ENCODE data around the gene SPTB.

SPTB gene

GRCh38 chr14:64816221-64816783 is 63.4 kb downstream of the SPTB start:
- DNase-seq: no peak
- no peaks in the 10 kb centered on the region for H3K36me3 ChIP-seq (replicated peaks; ENCODE audit: insufficient read depth, low read length)
- TF ChIP-seq CTCF (IDR thresholded peaks at IDR 0.05; ENCODE audit: low read length) (no peak), EZH2 (optimal IDR thresholded peaks at IDR 0.05; ENCODE audit: low read depth, low read length) (no peak), EZH2phosphoT487 (IDR thresholded peaks at IDR 0.05; ENCODE audit: low read length) (no peak)
- H3K4me2 ChIP-seq (ENCODE audit: low read depth, low read length): no peak overlapping the region
- no peak overlapping the region for H3K4me3 ChIP-seq (ENCODE audit: low read length)
- no peaks in the 10 kb centered on the region for H3K9me2 ChIP-seq (replicated peaks; ENCODE audit: insufficient read depth, low read length)
- H2AFZ ChIP-seq (ENCODE audit: low read length): no peak overlapping the region
- H3K27ac ChIP-seq (ENCODE audit: low read length): no peak overlapping the region
- H3K4me1 ChIP-seq (ENCODE audit: low read length): peaks cover 8% of the 10 kb centered on the region
- no peak overlapping the region for H3K9ac ChIP-seq (ENCODE audit: low read length)
- H3F3A ChIP-seq (ENCODE audit: insufficient read depth, low read length): no peaks in the 10 kb centered on the region
- H3K9me3 ChIP-seq (replicated peaks; ENCODE audit: insufficient read depth, low read length): no peaks in the 10 kb centered on the region
- no peaks in the 10 kb centered on the region for H4K20me1 ChIP-seq (ENCODE audit: insufficient read depth, low read length)
- no peaks in the 10 kb centered on the region for H3K27me3 ChIP-seq (replicated peaks; ENCODE audit: insufficient read depth, low read length)
- H3K79me2 ChIP-seq (ENCODE audit: low read length): no peaks in the 10 kb centered on the region

- Histone ChIP-seq H3K9ac (ENCODE audit: low read length) (no peak overlapping the region), H3K4me3 (ENCODE audit: low read length) (no peak overlapping the region), H3K9me2 (replicated peaks; ENCODE audit: insufficient read depth, low read length) (no peaks in the 10 kb centered on the region), H3K4me2 (ENCODE audit: low read depth, low read length) (no peak overlapping the region), H3K27me3 (replicated peaks; ENCODE audit: insufficient read depth, low read length) (no peaks in the 10 kb centered on the region), H3K36me3 (replicated peaks; ENCODE audit: insufficient read depth, low read length) (no peaks in the 10 kb centered on the region), H3K79me2 (ENCODE audit: low read length) (no peaks in the 10 kb centered on the region), H4K20me1 (ENCODE audit: insufficient read depth, low read length) (no peaks in the 10 kb centered on the region), H2AFZ (ENCODE audit: low read length) (no peak overlapping the region), H3F3A (ENCODE audit: insufficient read depth, low read length) (no peaks in the 10 kb centered on the region), H3K4me1 (ENCODE audit: low read length) (peaks cover 8% of the 10 kb centered on the region), H3K9me3 (replicated peaks; ENCODE audit: insufficient read depth, low read length) (no peaks in the 10 kb centered on the region), H3K27ac (ENCODE audit: low read length) (no peak overlapping the region)
- no peak for DNase-seq
- TF ChIP-seq EZH2phosphoT487 (IDR thresholded peaks at IDR 0.05; ENCODE audit: low read length) (no peak), EZH2 (optimal IDR thresholded peaks at IDR 0.05; ENCODE audit: low read depth, low read length) (no peak), CTCF (IDR thresholded peaks at IDR 0.05; ENCODE audit: low read length) (no peak)
Observed at GRCh38 chr14:64815257-64815656, 64.5 kb downstream of the SPTB start.

DNA sequence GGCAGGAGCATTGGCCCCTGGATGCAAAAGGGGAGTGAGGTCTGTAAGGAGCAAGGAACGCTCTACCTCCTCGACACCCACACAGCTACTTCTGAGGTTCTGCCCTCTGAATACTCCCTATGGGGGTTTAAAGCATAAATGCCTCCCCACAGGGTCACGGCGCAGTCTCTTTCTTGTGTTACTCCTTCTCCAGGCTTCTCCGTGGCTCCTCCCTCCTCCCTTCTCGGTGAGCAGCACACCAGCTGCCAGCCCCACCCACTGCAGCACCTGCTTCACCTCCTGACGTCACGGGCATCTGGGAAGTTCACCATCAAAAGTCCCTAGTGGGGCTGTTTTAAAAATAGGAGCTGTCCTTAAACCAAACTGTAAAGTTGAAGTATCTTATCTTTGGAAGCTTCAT is 67.3 kb downstream of the SPTB start:
- peak overlapping the region; percentile 53; the same call in 1 of the 2 replicates for H3K27ac ChIP-seq (ENCODE audit: low read length)
- H3K9me2 ChIP-seq (replicated peaks; ENCODE audit: insufficient read depth, low read length): no peaks in the 10 kb centered on the region
- no peaks in the 10 kb centered on the region for H4K20me1 ChIP-seq (ENCODE audit: insufficient read depth, low read length)
- H3K9me3 ChIP-seq (replicated peaks; ENCODE audit: insufficient read depth, low read length): no peaks in the 10 kb centered on the region
- peak overlapping the region; percentile 73; the same call in 1 of the 2 replicates for H3K4me2 ChIP-seq (ENCODE audit: low read depth, low read length)
- no peaks in the 10 kb centered on the region for H3K36me3 ChIP-seq (replicated peaks; ENCODE audit: insufficient read depth, low read length)
- H3K79me2 ChIP-seq (ENCODE audit: low read length): no peaks in the 10 kb centered on the region
- H3F3A ChIP-seq (ENCODE audit: insufficient read depth, low read length): no peaks in the 10 kb centered on the region
- peak overlapping the region; percentile 34; the same call in 1 of the 2 replicates for H3K4me3 ChIP-seq (ENCODE audit: low read length)
- H3K27me3 ChIP-seq (replicated peaks; ENCODE audit: insufficient read depth, low read length): no peaks in the 10 kb centered on the region
- 0 out of 2 replicates have a peak overlapping the region, but pooled peaks have one; percentile 63 for H2AFZ ChIP-seq (ENCODE audit: low read length)
- H3K9ac ChIP-seq (ENCODE audit: low read length): peak overlapping the region; percentile 35; the same call in 1 of the 2 replicates
- H3K4me1 ChIP-seq (ENCODE audit: low read length): peaks cover 8% of the 10 kb centered on the region
- DNase-seq: peak; percentile 78
- TF ChIP-seq EZH2phosphoT487 (IDR thresholded peaks at IDR 0.05; ENCODE audit: low read length) (no peak), EZH2 (optimal IDR thresholded peaks at IDR 0.05; ENCODE audit: low read depth, low read length) (no peak), CTCF (IDR thresholded peaks at IDR 0.05; ENCODE audit: low read length) (no peak)
